Glutamatergic neuron (in vitro differentiated cells): ENCODE data around the gene KIF1A. TPM values are rescaled to one million over a fixed set of nuclear protein-coding genes. Genes with fewer than 3 reads are reported as not detected.

Source experiments
- DNase-seq: peaks from one replicate; pipeline ENCODE4 v3.0.0; 2022
- H3K27ac Mint-ChIP-seq: one replicate; pipeline ENCODE4 v1.8.0; 2020; ENCODE audit warnings: mild to moderate bottlenecking, mixed read lengths, inconsistent platforms; ENCODE audit not compliant: unreplicated experiment
- H3K27me3 Mint-ChIP-seq: one replicate; pipeline ENCODE4 v1.8.0; 2020; ENCODE audit warnings: mild to moderate bottlenecking, moderate library complexity, mixed read lengths, inconsistent platforms; ENCODE audit not compliant: unreplicated experiment
- H3K36me3 Mint-ChIP-seq: one replicate; pipeline ENCODE4 v1.8.0; 2020; ENCODE audit warnings: mild to moderate bottlenecking, mixed read lengths, inconsistent platforms; ENCODE audit not compliant: unreplicated experiment
- H3K4me1 Mint-ChIP-seq: one replicate; pipeline ENCODE4 v1.8.0; 2020; ENCODE audit warnings: mild to moderate bottlenecking, low read depth, mixed read lengths, inconsistent platforms; ENCODE audit not compliant: unreplicated experiment
- H3K4me3 Mint-ChIP-seq: one replicate; pipeline ENCODE4 v1.8.0; 2020; ENCODE audit warnings: mild to moderate bottlenecking, mixed read lengths, inconsistent platforms; ENCODE audit not compliant: unreplicated experiment
- H3K9me3 Mint-ChIP-seq: one replicate; pipeline ENCODE4 v1.8.0; 2020; ENCODE audit warnings: mild to moderate bottlenecking, moderate library complexity, mixed read lengths, inconsistent platforms; ENCODE audit not compliant: unreplicated experiment
- CTCF ChIP-seq: fragments of 200-600 bp; sonication (generic); IDR thresholded peaks from one replicate; pipeline ENCODE4 v1.5.0; 2021; ENCODE audit not compliant: partially characterized antibody, unreplicated experiment
- total RNA-seq: library from RNA; stranded (reverse); fragmentation: NEBNext Ultra II Directional; extraction: Animal tissue kit (Norgen Biotek cat#: 25700); gene quantifications from one replicate; pipeline ENCODE4 v1.2.1, GENCODE V29; 2021; ENCODE audit not compliant: unreplicated experiment

KIF1A gene
- total RNA-seq, 1 donor from 2014 or later: 439 TPM

- Mint-ChIP-seq H3K27ac (no peak overlapping the region), H3K9me3 (peaks cover 7% of the 10 kb centered on the region), H3K27me3 (peaks cover 7% of the 10 kb centered on the region), H3K36me3 (no peaks in the 10 kb centered on the region), H3K4me1 (peaks cover 26% of the 10 kb centered on the region), H3K4me3 (no peak overlapping the region)
- peak; percentile 16 for DNase-seq
- no peak for TF ChIP-seq CTCF
These were observed 21.6 kb downstream of the KIF1A start for GRCh38 chr2:240798327-240798905.

GRCh38 chr2:240797914-240798313 lies 22.1 kb downstream of the KIF1A start:
- Mint-ChIP-seq H3K27me3 (peaks cover 7% of the 10 kb centered on the region), H3K4me3 (no peak overlapping the region), H3K36me3 (no peaks in the 10 kb centered on the region), H3K4me1 (peaks cover 28% of the 10 kb centered on the region), H3K27ac (no peak overlapping the region), H3K9me3 (peaks cover 7% of the 10 kb centered on the region)
- DNase-seq: no peak
- no peak for TF ChIP-seq CTCF

GRCh38 chr2:240797500-240797895 lies 22.5 kb downstream of the KIF1A start:
- Mint-ChIP-seq H3K9me3 (peaks cover 10% of the 10 kb centered on the region), H3K36me3 (no peaks in the 10 kb centered on the region), H3K4me3 (no peak overlapping the region), H3K4me1 (peaks cover 32% of the 10 kb centered on the region), H3K27me3 (peaks cover 9% of the 10 kb centered on the region), H3K27ac (no peak overlapping the region)
- TF ChIP-seq CTCF: no peak
- no peak for DNase-seq

DNA sequence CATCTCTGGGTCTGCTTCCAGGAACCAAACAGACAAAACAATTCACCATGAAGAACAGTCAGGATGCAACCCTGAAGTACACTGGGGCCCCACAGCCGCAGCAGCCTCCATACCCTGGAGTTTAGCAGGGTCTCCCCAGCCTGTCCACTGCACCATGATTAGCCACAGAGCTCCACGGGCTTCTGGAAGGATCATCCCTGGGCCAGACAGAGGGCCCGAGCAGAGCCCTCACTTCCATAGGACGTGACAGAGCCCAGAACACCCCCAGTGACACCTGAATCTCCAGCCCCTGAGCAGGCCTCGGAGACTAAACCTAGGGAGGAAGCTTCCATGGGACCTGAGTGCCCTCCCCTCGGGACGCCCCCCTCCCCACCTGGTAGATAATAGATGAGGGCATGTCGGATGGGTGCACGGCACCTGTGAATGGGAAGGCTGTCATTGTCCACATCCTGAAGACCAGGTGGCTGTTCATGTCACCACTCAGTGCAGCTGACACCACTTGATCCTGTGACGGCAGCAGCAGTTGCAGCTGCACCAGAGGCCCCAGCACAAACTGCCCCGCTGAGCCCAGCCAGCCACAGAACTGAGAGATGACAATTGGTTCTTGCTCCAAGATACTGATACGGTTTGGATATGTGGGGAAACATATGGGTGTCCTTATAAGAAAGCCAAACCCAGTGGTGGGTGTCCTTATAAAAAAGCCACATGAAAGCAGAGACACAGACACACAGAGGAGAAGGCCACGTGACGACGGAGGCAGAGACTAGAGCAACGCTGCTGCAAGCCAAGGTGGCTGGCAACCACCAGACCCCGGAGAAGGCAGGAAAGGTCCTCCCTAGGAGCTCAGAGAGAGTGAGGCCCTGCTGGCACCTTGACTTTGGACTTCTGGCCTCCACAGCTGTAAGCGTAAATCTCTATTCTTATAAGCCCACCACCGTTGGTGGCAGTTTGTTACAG lies 23.2 kb downstream of the KIF1A start:
- Mint-ChIP-seq H3K36me3 (no peaks in the 10 kb centered on the region), H3K27ac (no peak overlapping the region), H3K4me1 (peaks cover 33% of the 10 kb centered on the region), H3K27me3 (peaks cover 9% of the 10 kb centered on the region), H3K4me3 (no peak overlapping the region), H3K9me3 (peaks cover 11% of the 10 kb centered on the region)
- DNase-seq: no peak
- no peak for TF ChIP-seq CTCF
